SK-N-SH treated with all-trans-retinoic acid at 6 μM for 48 hours (cell line): ENCODE results near the gene GLT6D1.

Experiments used
- ARNTL ChIP-seq: fragments of 450-650 bp; formaldehyde crosslinking; IDR thresholded peaks from 2 replicates; pipeline ENCODE4 v1.5.0; 2020; ENCODE audit warnings: low read depth, mild to moderate bottlenecking, moderate library complexity, borderline replicate concordance
- BACH2 ChIP-seq: fragments of 250-450 bp; sonication (Bioruptor Pico); IDR thresholded peaks from 2 replicates; pipeline ENCODE4 v1.9.0; 2021; ENCODE audit warnings: mild to moderate bottlenecking, borderline replicate concordance
- CSDC2 ChIP-seq: fragments of 250-450 bp; sonication (Bioruptor Pico); IDR thresholded peaks from 2 replicates; pipeline ENCODE4 v1.5.0; 2020; ENCODE audit warnings: mild to moderate bottlenecking, moderate library complexity
- CSRNP3 ChIP-seq: fragments of 250-450 bp; sonication (Bioruptor Pico); IDR thresholded peaks from 2 replicates; pipeline ENCODE4 v1.5.1; 2021; ENCODE audit warnings: mild to moderate bottlenecking, moderate library complexity
- ISL1 ChIP-seq: fragments of 250-450 bp; sonication (Bioruptor Pico); IDR thresholded peaks from 2 replicates; pipeline ENCODE4 v2.1.2; 2022; ENCODE audit warnings: mild to moderate bottlenecking, moderate library complexity
- PATZ1 ChIP-seq: fragments of 250-450 bp; sonication (Bioruptor Pico); IDR thresholded peaks from 2 replicates; pipeline ENCODE4 v1.8.0; 2020; ENCODE audit warnings: mild to moderate bottlenecking, moderate library complexity, borderline replicate concordance
- POU6F1 ChIP-seq: fragments of 250-450 bp; sonication (Bioruptor Pico); IDR thresholded peaks from 2 replicates; pipeline ENCODE4 v1.8.0; 2021; ENCODE audit warnings: low read depth, mild to moderate bottlenecking, moderate library complexity, borderline replicate concordance
- SNAI2 ChIP-seq: fragments of 250-450 bp; sonication (Bioruptor Pico); IDR thresholded peaks from 2 replicates; pipeline ENCODE4 v1.5.0; 2020; ENCODE audit warnings: mild to moderate bottlenecking, moderate library complexity
- ZC3H10 ChIP-seq: fragments of 250-450 bp; sonication (Bioruptor Pico); IDR thresholded peaks from 2 replicates; pipeline ENCODE4 v1.5.1; 2021; ENCODE audit warnings: mild to moderate bottlenecking, moderate library complexity
- ZFP3 ChIP-seq: fragments of 250-450 bp; sonication (Bioruptor Pico); IDR thresholded peaks from 2 replicates; pipeline ENCODE4 v1.5.0; 2020; ENCODE audit warnings: mild to moderate bottlenecking, moderate library complexity
- ZFP30 ChIP-seq: fragments of 450-650 bp; formaldehyde crosslinking; IDR thresholded peaks from 2 replicates; pipeline ENCODE4 v1.5.0; 2022; ENCODE audit warnings: mild to moderate bottlenecking, moderate library complexity

- TF ChIP-seq PATZ1 (CRISPR knock-in tag), result no peak
- TF ChIP-seq POU6F1 (CRISPR knock-in tag), result no peak
- TF ChIP-seq CSDC2 (CRISPR knock-in tag), result no peak
- TF ChIP-seq ISL1 (CRISPR knock-in tag), result no peak
- no peak for TF ChIP-seq ARNTL (CRISPR knock-in tag)
- TF ChIP-seq CSRNP3, result no peak
- TF ChIP-seq ZC3H10, result no peak
- TF ChIP-seq ZFP30, result no peak
- no peak for TF ChIP-seq SNAI2 (CRISPR knock-in tag)
- TF ChIP-seq BACH2, result no peak
- TF ChIP-seq ZFP3, result no peak
Measured at GRCh38 chr9:135611875-135612209, 27.5 kb downstream of the GLT6D1 start.
